GM23338 (cell line): ENCODE data around the gene VOPP1. TPM values are rescaled to one million over a fixed set of nuclear protein-coding genes. Genes with fewer than 3 reads are reported as not detected.

Experiments
- ATAC-seq: fragments of 200-7000 bp; cut with Tn5 transposase; 3 replicates; pipeline ENCODE4 v1.9.1; 2020
- DNase-seq: peaks from one replicate; pipeline ENCODE4 v3.0.0-alpha.2; 2015; ENCODE audit warnings: low spot score
- H2AFZ ChIP-seq: fragments of 200-600 bp; sonication (generic); 2 replicates; pipeline ENCODE4 v1.8.0; 2016; ENCODE audit warnings: antibody characterized with exemption, mild to moderate bottlenecking, moderate library complexity
- H3F3A ChIP-seq: fragments of 200-600 bp; sonication (generic); replicated peaks from 2 replicates; pipeline ENCODE4 v1.8.0; 2017; ENCODE audit warnings: antibody characterized with exemption, mixed run types, low read depth
- H3K27ac ChIP-seq: fragments of 200-600 bp; sonication (generic); 2 replicates; pipeline ENCODE4 v1.6.1; 2016; ENCODE audit warnings: low read depth
- H3K27me3 ChIP-seq: fragments of 200-600 bp; sonication (generic); 2 replicates; pipeline ENCODE4 v1.8.0; 2016; ENCODE audit warnings: mild to moderate bottlenecking, mixed run types, moderate library complexity; ENCODE audit not compliant: insufficient read depth
- H3K36me3 ChIP-seq: fragments of 200-600 bp; sonication (generic); 2 replicates; pipeline ENCODE4 v1.8.0; 2016; ENCODE audit warnings: mild to moderate bottlenecking; ENCODE audit not compliant: insufficient read depth
- H3K4me1 ChIP-seq: fragments of 200-600 bp; sonication (generic); 2 replicates; pipeline ENCODE4 v1.8.0; 2016; ENCODE audit warnings: mild to moderate bottlenecking, moderate library complexity; ENCODE audit not compliant: insufficient read depth
- H3K4me2 ChIP-seq: fragments of 200-600 bp; sonication (generic); 2 replicates; pipeline ENCODE4 v1.7.1; 2017; ENCODE audit warnings: mixed run types
- H3K4me3 ChIP-seq: fragments of 200-600 bp; sonication (generic); 2 replicates; pipeline ENCODE4 v1.6.1; 2016; ENCODE audit warnings: mixed run types
- H3K79me2 ChIP-seq: fragments of 200-600 bp; sonication (generic); replicated peaks from 2 replicates; pipeline ENCODE4 v1.8.0; 2017; ENCODE audit warnings: mild to moderate bottlenecking; ENCODE audit not compliant: insufficient read depth
- H3K9me2 ChIP-seq: fragments of 200-600 bp; sonication (generic); 2 replicates; pipeline ENCODE4 v1.8.0; 2017; ENCODE audit not compliant: insufficient read depth
- H4K20me1 ChIP-seq: fragments of 200-600 bp; sonication (generic); replicated peaks from 2 replicates; pipeline ENCODE4 v1.8.0; 2017; ENCODE audit warnings: mild to moderate bottlenecking; ENCODE audit not compliant: insufficient read depth
- H3K27ac Mint-ChIP-seq: 2 replicates; pipeline ENCODE4 v1.8.0; 2020; ENCODE audit warnings: inconsistent platforms, mild to moderate bottlenecking, moderate library complexity, mixed read lengths
- H3K27me3 Mint-ChIP-seq: 3 replicates; pipeline ENCODE4 v1.8.0; 2022; ENCODE audit warnings: low read depth, mild to moderate bottlenecking, moderate library complexity, mixed read lengths, inconsistent platforms; ENCODE audit not compliant: insufficient read depth, poor library complexity
- H3K36me3 Mint-ChIP-seq: 3 replicates; pipeline ENCODE4 v1.8.0; 2021; ENCODE audit warnings: low read depth, mild to moderate bottlenecking, inconsistent platforms, moderate library complexity, mixed read lengths
- H3K4me1 Mint-ChIP-seq: 3 replicates; pipeline ENCODE4 v1.8.0; 2020; ENCODE audit warnings: mild to moderate bottlenecking, inconsistent platforms, mixed read lengths
- H3K4me3 Mint-ChIP-seq: 3 replicates; pipeline ENCODE4 v1.8.0; 2021; ENCODE audit warnings: moderate library complexity, mild to moderate bottlenecking, inconsistent platforms, mixed read lengths
- H3K9me3 Mint-ChIP-seq: 3 replicates; pipeline ENCODE4 v1.8.0; 2020; ENCODE audit warnings: moderate library complexity, mild to moderate bottlenecking, inconsistent platforms, mixed read lengths
- CTCF ChIP-seq, 2 experiments: fragments of 200-600 bp in 1 of 2; sonication (generic) in 1 of 2; conservative IDR thresholded peaks; 2 replicates each; pipeline versions ENCODE4 v1.5.1 to v1.6.1; 2016 to 2017; ENCODE audit warnings: antibody characterized with exemption in 2 of 2, low read depth in 2 of 2, mild to moderate bottlenecking in 2 of 2, moderate library complexity in 1 of 2
- ETS1 ChIP-seq: IDR thresholded peaks from 2 replicates; pipeline ENCODE4 v1.6.1; 2016; ENCODE audit warnings: antibody characterized with exemption
- EZH2phosphoT487 ChIP-seq: fragments of 200-600 bp; sonication (generic); IDR thresholded peaks from one replicate; pipeline ENCODE4 v1.8.1; 2018; ENCODE audit warnings: antibody characterized with exemption; ENCODE audit not compliant: unreplicated experiment
- JUNB ChIP-seq: IDR thresholded peaks from one replicate; pipeline ENCODE4 v1.6.1; 2016; ENCODE audit warnings: antibody characterized with exemption; ENCODE audit not compliant: unreplicated experiment
- NANOG ChIP-seq: IDR thresholded peaks from 2 replicates; pipeline ENCODE4 v1.6.1; 2016; ENCODE audit warnings: antibody characterized with exemption, borderline replicate concordance
- STAT1 ChIP-seq: IDR thresholded peaks from one replicate; pipeline ENCODE4 v1.6.1; 2016; ENCODE audit warnings: antibody characterized with exemption; ENCODE audit not compliant: unreplicated experiment
- ZNF331 ChIP-seq: fragments of 250-450 bp; sonication (Bioruptor Pico); IDR thresholded peaks from 2 replicates; pipeline ENCODE4 v1.5.0; 2020; ENCODE audit warnings: low read depth, mild to moderate bottlenecking, moderate library complexity
- ZNF462 ChIP-seq: fragments of 250-450 bp; sonication (Bioruptor Pico); IDR thresholded peaks from 2 replicates; pipeline ENCODE4 v1.5.0; 2020; ENCODE audit warnings: mild to moderate bottlenecking, moderate library complexity
- polyA plus RNA-seq: library from polyadenylated mRNA; unstranded; fragments of >200 nt; fragmentation: Nextera tagmentation; extraction: Ambion mirVana; gene quantifications from 2 replicates; pipeline ENCODE4 v1.2.1, GENCODE V29; 2016
- total RNA-seq: library from RNA; depleted of rRNA; stranded (reverse); fragments of >200 nt; shearing (Covaris generic); gene quantifications from 2 replicates; pipeline ENCODE4 v1.2.3, GENCODE V29; 2014

VOPP1 gene
- total and polyA plus RNA-seq, 2 experiments from 2014 or later: 28.2 to 73.7 TPM

GRCh38 chr7:55502858-55503440 is 69.4 kb downstream of the VOPP1 start:
- Histone ChIP-seq H3K4me3 (no peak overlapping the region), H3K4me2 (no peak overlapping the region), H3K27me3 (no peaks in the 10 kb centered on the region), H3K4me1 (no peaks in the 10 kb centered on the region; the same call in 1 of the 2 replicates), H4K20me1 (peaks cover 36% of the 10 kb centered on the region), H3K36me3 (no peaks in the 10 kb centered on the region), H3F3A (no peaks in the 10 kb centered on the region), H3K27ac (no peak overlapping the region), H3K79me2 (peaks cover 50% of the 10 kb centered on the region), H3K9me2 (no peaks in the 10 kb centered on the region), H2AFZ (no peak overlapping the region)
- Mint-ChIP-seq H3K27ac (no peak overlapping the region), H3K4me3 (no peak overlapping the region), H3K36me3 (peaks cover 4% of the 10 kb centered on the region; the same call in 1 of the 3 replicates), H3K9me3 (no peaks in the 10 kb centered on the region), H3K27me3 (peaks cover 9% of the 10 kb centered on the region), H3K4me1 (peaks cover 42% of the 10 kb centered on the region)
- TF ChIP-seq EZH2phosphoT487: no peak
- TF ChIP-seq ZNF462 (CRISPR knock-in tag): no peak
- TF ChIP-seq STAT1: no peak
- TF ChIP-seq ZNF331: no peak
- TF ChIP-seq JUNB: no peak
- TF ChIP-seq ETS1: no peak
- TF ChIP-seq NANOG: no peak
- no peak for TF ChIP-seq CTCF (conservative IDR thresholded peaks at IDR 0.05; ENCODE audit: low read depth in 2 of 2)
- ATAC-seq (no peak), DNase-seq (no peak)
